Measurements from ENCODE around the gene EEF1AKMT1.
"Not testable (repeated sequence)": the region's sequence is repeated elsewhere in the genome, so short reads cannot be mapped to it uniquely, and the experiment has no call there.

EEF1AKMT1 gene

GRCh38 chr13:20682061-20682460 lies 91.7 kb downstream of the EEF1AKMT1 start:
- Histone ChIP-seq H3F3A (ENCODE audit: control insufficient read depth, insufficient read depth) (no peaks in the 10 kb centered on the region), H3K27ac (ENCODE audit: low read depth, low read length) (no peak overlapping the region), H3K4me3 (ENCODE audit: low read length) (no peak overlapping the region), H4K20me1 (ENCODE audit: control insufficient read depth, insufficient read depth, low read depth, low read length) (no peaks in the 10 kb centered on the region), H3K79me2 (ENCODE audit: control insufficient read depth, low read length) (no peaks in the 10 kb centered on the region), H3K36me3 (ENCODE audit: control insufficient read depth, low read length) (no peaks in the 10 kb centered on the region), H3K9me2 (replicated peaks; ENCODE audit: control insufficient read depth, low read length) (no peaks in the 10 kb centered on the region), H3K4me2 (ENCODE audit: low read length) (no peak overlapping the region), H3K27me3 (ENCODE audit: control insufficient read depth, low read length) (no peaks in the 10 kb centered on the region), H3K9me3 (ENCODE audit: control insufficient read depth, insufficient read depth, low read length) (no peaks in the 10 kb centered on the region), H3K4me1 (ENCODE audit: control insufficient read depth, low read length) (no peaks in the 10 kb centered on the region)
- TF ChIP-seq, protein P1, sequence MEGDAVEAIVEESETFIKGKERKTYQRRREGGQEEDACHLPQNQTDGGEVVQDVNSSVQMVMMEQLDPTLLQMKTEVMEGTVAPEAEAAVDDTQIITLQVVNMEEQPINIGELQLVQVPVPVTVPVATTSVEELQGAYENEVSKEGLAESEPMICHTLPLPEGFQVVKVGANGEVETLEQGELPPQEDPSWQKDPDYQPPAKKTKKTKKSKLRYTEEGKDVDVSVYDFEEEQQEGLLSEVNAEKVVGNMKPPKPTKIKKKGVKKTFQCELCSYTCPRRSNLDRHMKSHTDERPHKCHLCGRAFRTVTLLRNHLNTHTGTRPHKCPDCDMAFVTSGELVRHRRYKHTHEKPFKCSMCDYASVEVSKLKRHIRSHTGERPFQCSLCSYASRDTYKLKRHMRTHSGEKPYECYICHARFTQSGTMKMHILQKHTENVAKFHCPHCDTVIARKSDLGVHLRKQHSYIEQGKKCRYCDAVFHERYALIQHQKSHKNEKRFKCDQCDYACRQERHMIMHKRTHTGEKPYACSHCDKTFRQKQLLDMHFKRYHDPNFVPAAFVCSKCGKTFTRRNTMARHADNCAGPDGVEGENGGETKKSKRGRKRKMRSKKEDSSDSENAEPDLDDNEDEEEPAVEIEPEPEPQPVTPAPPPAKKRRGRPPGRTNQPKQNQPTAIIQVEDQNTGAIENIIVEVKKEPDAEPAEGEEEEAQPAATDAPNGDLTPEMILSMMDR (IDR thresholded peaks at IDR 0.05; ENCODE audit: low read depth, low read length, poor library complexity, severe bottlenecking): no peak
- no peak for TF ChIP-seq EZH2phosphoT487 (IDR thresholded peaks at IDR 0.05; ENCODE audit: borderline replicate concordance, low read length)

DNA sequence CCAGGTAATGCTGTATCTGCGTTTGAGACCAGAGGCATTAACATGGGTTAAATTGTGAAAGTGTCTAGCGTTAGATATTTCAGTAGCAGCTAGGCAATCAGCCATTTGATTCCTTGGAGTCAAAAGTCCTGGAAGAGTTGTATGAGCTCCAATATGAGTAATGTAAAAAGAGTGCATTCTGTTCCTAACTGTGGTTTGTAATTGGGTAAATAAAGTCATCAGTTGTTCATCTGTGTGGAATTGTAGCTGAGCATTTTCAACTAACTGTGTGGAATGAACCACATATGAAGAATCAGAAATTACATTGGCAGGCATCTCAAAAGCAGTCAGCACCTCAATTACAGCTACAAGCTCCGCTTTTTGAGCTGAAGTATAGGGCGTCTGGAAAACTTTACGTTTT lies 92.3 kb downstream of the EEF1AKMT1 start:
- not testable (repeated sequence) for H3K27ac ChIP-seq (ENCODE audit: low read depth, low read length); H3F3A ChIP-seq (ENCODE audit: control insufficient read depth, insufficient read depth); H3K36me3 ChIP-seq (ENCODE audit: control insufficient read depth, low read length); H3K4me3 ChIP-seq (ENCODE audit: low read length); H4K20me1 ChIP-seq (ENCODE audit: control insufficient read depth, insufficient read depth, low read depth, low read length); H3K27me3 ChIP-seq (ENCODE audit: control insufficient read depth, low read length); H3K9me2 ChIP-seq (replicated peaks; ENCODE audit: control insufficient read depth, low read length); H3K79me2 ChIP-seq (ENCODE audit: control insufficient read depth, low read length); H3K4me2 ChIP-seq (ENCODE audit: low read length); H3K4me1 ChIP-seq (ENCODE audit: control insufficient read depth, low read length); H3K9me3 ChIP-seq (ENCODE audit: control insufficient read depth, insufficient read depth, low read length)

- Histone ChIP-seq H3K9me2 (replicated peaks; ENCODE audit: control insufficient read depth, low read length) (no peaks in the 10 kb centered on the region), H3K9me3 (ENCODE audit: control insufficient read depth, insufficient read depth, low read length) (no peaks in the 10 kb centered on the region), H3F3A (ENCODE audit: control insufficient read depth, insufficient read depth) (no peaks in the 10 kb centered on the region), H4K20me1 (ENCODE audit: control insufficient read depth, insufficient read depth, low read depth, low read length) (no peaks in the 10 kb centered on the region), H3K79me2 (ENCODE audit: control insufficient read depth, low read length) (no peaks in the 10 kb centered on the region), H3K27me3 (ENCODE audit: control insufficient read depth, low read length) (no peaks in the 10 kb centered on the region), H3K27ac (ENCODE audit: low read depth, low read length) (no peak overlapping the region), H3K4me1 (ENCODE audit: control insufficient read depth, low read length) (no peaks in the 10 kb centered on the region), H3K4me3 (ENCODE audit: low read length) (no peak overlapping the region), H3K4me2 (ENCODE audit: low read length) (no peak overlapping the region), H3K36me3 (ENCODE audit: control insufficient read depth, low read length) (no peaks in the 10 kb centered on the region)
- TF ChIP-seq, protein P1 (IDR thresholded peaks at IDR 0.05; ENCODE audit: low read depth, low read length, poor library complexity, severe bottlenecking): no peak
- TF ChIP-seq EZH2phosphoT487 (IDR thresholded peaks at IDR 0.05; ENCODE audit: borderline replicate concordance, low read length): no peak
These were observed 93.2 kb downstream of the EEF1AKMT1 start for GRCh38 chr13:20680416-20681080.

GRCh38 chr13:20679879-20680278 lies 93.9 kb downstream of the EEF1AKMT1 start:
- H3K9me3 ChIP-seq (ENCODE audit: control insufficient read depth, insufficient read depth, low read length): no peaks in the 10 kb centered on the region
- H3K4me1 ChIP-seq (ENCODE audit: control insufficient read depth, low read length): no peaks in the 10 kb centered on the region
- H3K27ac ChIP-seq (ENCODE audit: low read depth, low read length): no peak overlapping the region
- H3K4me3 ChIP-seq (ENCODE audit: low read length): no peak overlapping the region
- H3K36me3 ChIP-seq (ENCODE audit: control insufficient read depth, low read length): no peaks in the 10 kb centered on the region
- no peaks in the 10 kb centered on the region for H3K27me3 ChIP-seq (ENCODE audit: control insufficient read depth, low read length)
- no peaks in the 10 kb centered on the region for H3F3A ChIP-seq (ENCODE audit: control insufficient read depth, insufficient read depth)
- H3K4me2 ChIP-seq (ENCODE audit: low read length): no peak overlapping the region
- H4K20me1 ChIP-seq (ENCODE audit: control insufficient read depth, insufficient read depth, low read depth, low read length): no peaks in the 10 kb centered on the region
- TF ChIP-seq EZH2phosphoT487 (IDR thresholded peaks at IDR 0.05; ENCODE audit: borderline replicate concordance, low read length): no peak
- TF ChIP-seq, protein P1 (IDR thresholded peaks at IDR 0.05; ENCODE audit: low read depth, low read length, poor library complexity, severe bottlenecking): no peak
- H3K9me2 ChIP-seq (replicated peaks; ENCODE audit: control insufficient read depth, low read length): no peaks in the 10 kb centered on the region
- H3K79me2 ChIP-seq (ENCODE audit: control insufficient read depth, low read length): no peaks in the 10 kb centered on the region
